Renal pelvis (tissue), 4 donors: ENCODE results near the gene REPIN1. TPM values are rescaled to one million over a fixed set of nuclear protein-coding genes. Genes with fewer than 3 reads are reported as not detected.

ENCODE experiments used
- DNase-seq: peaks from one replicate; pipeline ENCODE4 v3.0.0-alpha.2; 2013
- polyA plus RNA-seq, 3 donors: library from polyadenylated mRNA; unstranded; fragments of 120-200 nt; gene quantifications; one replicate each; pipeline ENCODE4 v1.2.1, GENCODE V29; 2013; ENCODE audit not compliant: insufficient read length in 3 of 3

Gene REPIN1
- polyA plus RNA-seq, 3 donors: 97.8 to 123 (median 119) TPM

DNA sequence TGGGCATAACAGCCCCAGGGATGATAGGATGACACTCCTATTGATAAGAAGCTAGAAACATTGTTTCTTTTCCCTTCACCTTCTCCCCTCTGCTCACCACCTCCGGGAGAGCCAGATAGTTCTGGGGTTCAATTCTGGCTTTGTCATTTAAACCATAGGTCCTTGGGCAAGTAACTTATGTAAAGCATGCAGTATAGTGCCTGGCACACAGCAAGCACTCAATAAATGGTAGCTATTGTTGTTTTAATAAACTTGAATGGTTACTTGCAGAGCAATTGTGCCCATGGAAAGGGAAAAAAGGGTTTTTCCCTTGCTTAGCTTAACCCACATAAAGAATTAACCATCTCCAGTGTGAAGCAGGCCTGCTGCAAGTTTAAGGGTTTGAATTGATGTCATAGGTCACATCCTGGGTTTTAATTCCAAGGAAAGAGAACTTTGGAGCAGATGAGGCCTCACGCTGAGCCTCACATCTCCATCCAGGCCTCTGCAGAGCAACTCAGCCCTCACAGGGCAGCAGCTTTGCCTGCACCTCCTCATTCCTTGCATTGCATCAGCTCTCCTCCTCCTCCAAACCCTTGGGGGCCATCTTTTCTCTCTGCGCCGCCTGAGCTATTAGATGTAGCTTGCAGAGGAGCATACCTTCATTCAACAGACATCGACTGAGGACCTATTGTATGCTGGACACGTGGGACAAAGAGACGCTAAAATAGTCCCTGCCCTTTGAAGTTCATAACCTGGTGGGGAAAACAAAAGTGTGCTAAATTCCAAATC lies 33.4 kb downstream of the REPIN1 start:
- DNase-seq: no peak

DNA sequence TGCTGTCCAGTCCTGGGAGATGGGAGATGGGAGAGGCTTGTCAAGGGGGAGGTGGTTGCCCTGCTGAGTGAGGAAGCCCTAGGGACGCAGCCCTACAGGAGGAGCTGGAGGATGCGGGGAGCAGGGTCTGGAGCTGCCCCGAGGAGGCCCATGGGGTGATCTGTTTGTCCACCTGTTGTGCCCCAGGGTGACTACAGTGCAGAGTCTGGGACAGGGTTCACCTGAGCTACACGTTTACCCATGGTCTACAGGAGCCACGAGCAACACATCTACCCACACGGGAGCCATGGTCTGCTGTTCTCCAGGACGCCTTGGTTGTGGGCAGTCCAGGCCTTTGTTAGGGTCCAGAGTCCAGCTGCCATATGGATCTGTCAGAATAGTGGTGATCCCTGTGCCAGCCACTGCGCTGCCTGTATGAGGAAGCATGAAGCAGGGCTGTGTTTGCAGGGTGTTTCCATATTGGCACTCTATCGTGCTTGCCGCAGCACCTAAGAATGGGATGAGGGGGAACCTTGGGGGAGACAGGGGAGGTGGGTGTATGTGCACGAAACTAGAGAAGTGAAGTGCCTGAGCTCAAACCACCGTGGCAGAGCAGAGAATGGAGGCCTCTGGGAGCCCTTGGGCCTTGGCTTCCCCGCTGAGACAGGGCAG lies 34.2 kb downstream of the REPIN1 start:
- DNase-seq: no peak

DNA sequence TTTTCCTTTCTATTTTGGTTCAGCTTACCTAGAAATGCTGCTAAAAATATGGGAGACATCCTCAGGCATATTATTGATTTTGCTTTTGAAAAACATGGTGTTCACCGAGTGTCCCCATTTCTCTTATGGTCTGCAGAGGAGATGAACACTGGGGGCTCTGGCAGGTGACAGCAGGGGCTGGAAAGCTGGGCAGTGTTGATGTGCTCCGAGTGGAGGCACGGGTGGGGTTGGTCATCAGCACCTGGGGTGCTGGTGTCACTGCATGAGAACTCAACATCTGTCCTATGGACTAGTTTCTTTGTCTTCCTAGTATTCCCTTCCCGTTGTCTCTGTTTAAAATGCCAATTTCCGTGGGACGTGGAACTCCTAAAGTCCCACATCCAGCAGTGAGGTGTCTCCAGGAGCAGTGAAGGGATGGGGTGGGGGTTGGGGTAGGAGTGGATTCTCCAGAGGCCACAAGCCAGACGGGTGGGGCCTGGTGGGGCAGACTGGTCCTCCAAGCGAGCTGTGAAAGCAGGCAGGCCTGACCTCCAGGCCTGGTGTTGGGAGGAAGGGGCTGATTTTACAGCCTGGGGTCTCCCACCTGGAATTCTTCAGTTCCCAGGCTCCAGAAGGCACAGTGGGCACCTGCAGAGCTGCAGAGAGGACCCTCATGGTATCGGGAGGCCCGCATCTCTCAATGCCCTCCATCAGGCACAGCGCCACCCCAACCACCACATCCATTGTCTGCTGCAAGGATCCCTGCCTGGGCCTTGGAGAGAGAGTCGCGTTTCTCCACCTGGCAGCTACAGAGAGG lies 35.0 kb downstream of the REPIN1 start:
- no peak for DNase-seq

DNA sequence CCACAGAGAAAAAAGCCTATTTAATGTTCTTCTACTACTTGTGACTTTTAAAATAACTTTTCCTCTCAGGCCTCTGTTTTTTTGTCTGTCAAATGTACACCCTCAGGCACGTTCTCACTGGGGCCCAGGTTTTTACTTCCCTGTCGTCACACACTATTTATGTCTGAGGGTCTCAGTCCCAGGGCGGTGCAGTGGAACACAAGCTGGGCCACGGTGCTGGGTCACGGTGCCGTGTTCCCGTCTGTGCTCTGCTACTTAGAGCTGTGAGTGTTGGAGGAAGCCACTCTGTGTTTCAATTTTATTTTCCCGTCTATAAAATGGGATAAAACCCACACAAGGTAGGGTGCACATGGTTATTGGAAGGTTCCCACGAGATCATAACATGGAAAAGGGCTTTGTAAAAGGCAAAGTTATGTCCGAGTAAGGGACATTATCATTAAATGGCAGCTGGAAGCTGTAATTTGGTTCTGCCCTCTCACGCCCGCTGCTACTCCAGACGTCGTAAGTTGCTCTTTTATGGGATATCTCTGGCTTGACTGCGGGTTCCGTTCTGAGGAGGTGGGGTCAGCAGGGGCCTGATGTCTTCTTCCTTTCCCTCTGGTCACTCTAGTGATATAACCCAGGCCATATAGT lies 35.7 kb downstream of the REPIN1 start:
- no peak for DNase-seq

DNA sequence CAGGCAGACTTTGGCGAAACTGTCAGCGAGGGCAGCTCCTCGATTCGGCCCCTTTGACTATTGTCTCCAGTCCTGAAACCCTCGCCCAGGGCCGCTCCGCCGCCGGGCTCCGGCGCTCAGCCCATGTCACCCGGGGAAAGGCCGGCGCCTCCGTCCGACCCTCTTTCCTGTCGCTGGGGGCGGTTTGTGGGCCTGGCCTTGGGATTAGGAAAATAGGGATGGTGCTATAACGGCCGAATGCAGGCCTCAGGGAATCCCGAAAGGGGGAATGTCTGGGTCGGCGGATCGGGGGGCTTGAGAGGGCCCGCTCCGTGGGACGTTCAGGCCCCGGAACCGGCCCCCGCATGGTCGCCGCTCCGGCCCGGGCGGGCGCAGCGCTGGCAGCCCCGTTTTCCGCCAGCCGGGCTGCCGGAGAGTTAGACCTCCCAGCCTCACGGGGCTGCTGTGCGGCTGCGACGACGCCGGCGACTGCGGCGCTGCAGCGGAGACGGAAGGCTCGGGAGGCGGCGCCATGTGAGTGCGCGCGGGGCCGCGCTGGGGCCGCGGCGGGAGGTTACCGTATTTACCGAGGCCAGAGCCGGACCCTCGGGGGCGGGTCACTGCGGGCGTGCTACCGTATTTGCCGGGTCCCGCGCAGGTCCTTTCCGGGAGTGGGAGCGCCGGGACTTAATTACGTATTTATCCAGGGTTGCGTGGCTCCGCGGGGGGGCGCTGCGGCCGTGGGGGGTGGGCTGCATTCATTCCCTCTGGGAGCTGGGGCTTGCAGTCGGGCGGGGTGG lies 36.4 kb downstream of the REPIN1 start:
- DNase-seq: peak; percentile 86

DNA sequence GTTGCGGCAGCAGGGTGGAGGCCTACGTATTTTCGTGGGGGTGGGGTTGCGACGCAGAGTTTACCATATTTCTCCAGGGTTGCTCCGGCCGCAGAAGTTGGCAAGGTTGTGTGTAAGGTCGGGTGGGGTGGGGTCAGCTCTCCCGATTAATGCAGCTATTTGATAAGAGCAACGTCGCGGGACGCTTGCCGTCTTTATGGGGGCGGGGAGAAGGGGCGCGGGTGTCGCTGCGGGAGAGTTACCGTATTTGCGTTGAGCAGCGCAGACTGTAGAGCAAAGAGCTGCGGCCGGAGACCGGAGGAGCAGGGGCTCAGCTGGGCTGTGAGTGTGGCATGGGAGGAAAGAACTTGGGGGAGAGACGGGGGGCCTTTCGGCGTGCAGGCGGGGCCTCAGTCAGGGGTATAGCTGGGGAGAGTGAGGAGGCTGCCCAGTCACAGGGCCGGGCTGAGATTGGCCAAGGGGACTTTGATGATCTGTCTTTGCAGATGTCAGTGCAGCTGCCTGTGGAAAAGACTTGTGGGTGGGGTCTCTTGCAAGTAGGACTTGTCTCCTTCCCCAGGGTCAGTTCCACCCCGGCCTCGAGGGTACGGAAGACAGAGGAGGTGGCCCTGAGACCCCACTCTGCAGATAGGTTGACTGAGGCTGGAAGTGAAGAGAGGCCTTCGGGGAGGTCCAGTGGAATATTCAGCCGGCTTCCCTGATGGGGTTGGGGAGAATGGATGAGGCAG lies 37.1 kb downstream of the REPIN1 start:
- no peak for DNase-seq

DNA sequence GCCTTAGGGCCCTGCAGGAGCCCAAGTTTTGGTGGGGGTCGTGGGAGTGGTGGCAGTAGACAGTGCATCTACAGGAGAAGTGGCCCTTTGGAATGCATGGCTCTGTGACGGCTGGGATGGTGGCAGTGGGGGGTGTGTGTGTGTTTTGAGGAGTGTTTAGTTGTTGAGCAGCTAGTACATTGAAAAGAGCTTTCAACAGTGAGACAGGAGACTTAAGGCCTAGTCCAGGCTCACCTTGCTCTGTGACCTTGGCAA lies 37.6 kb downstream of the REPIN1 start:
- DNase-seq: no peak

DNA sequence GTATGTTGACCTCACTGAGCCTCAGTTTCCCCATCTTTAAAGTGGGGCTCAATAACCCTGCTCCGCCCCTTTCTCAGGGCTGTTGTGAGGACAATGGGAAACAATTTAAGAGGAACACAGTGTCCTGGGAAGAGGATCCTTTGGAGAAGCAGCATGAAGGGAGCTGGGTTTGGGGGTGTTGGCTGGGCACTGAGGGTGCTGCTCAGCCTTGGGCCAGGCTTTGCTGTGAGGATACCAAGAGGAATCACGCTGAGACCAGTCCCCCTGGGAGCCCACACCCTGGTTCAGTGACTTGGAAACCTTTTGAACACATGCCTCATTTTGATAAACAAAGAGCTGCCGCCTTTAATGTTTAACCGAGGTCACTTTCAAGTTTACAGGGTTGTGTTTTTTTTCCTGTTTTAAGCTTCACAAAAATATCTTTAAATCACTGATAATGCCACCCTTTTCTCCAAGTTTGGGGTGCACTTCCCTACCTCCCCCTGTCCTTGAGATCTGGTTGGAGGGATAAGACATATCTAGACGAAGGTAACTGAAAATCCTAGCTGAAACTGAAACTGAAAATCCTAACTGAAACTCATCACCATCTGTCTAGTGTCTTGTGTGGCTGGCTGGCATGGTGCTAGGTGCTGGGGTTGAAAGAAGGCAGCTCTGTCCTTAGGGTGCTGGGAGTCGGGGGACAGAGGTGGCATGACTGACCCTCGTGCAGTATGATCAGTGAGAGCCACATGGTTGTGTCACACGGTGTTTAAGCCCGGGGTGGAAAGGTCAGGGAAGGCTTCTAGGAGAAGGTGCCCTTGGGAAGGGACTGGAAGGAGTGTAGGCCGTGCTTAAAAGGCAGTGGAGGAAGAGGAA lies 38.2 kb downstream of the REPIN1 start:
- no peak for DNase-seq

DNA sequence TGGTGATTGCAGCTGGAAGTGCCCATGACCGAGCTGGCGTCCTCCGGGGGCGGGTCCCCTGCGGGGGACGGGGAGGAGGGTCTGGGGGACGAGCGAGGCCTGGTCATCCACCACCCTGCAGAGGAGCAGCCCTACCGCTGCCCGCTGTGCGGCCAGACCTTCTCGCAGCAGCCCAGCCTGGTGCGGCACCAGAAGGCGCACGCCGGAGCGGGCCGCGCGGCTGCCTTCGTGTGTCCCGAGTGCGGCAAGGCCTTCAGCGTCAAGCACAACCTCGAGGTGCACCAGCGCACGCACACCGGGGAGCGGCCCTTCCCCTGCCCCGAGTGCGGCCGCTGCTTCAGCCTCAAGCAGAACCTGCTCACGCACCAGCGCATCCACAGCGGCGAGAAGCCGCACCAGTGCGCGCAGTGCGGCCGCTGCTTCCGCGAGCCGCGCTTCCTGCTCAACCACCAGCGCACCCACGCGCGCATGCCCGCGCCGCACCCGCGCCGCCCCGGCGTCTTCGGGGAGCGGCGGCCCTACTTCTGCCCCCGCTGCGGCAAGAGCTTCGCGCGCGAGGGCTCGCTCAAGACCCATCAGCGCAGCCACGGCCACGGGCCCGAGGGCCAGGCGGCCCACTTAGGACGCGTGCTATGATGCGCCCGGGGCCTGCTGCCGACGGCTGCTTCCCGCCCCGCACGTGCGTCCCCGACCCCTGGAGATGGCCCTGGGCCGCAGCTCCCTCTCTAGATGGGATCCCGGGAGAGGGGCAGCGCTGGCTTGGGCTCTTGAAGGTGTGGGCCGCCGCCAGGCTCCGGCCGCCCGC lies 39.2 kb downstream of the REPIN1 start:
- no peak for DNase-seq

DNA sequence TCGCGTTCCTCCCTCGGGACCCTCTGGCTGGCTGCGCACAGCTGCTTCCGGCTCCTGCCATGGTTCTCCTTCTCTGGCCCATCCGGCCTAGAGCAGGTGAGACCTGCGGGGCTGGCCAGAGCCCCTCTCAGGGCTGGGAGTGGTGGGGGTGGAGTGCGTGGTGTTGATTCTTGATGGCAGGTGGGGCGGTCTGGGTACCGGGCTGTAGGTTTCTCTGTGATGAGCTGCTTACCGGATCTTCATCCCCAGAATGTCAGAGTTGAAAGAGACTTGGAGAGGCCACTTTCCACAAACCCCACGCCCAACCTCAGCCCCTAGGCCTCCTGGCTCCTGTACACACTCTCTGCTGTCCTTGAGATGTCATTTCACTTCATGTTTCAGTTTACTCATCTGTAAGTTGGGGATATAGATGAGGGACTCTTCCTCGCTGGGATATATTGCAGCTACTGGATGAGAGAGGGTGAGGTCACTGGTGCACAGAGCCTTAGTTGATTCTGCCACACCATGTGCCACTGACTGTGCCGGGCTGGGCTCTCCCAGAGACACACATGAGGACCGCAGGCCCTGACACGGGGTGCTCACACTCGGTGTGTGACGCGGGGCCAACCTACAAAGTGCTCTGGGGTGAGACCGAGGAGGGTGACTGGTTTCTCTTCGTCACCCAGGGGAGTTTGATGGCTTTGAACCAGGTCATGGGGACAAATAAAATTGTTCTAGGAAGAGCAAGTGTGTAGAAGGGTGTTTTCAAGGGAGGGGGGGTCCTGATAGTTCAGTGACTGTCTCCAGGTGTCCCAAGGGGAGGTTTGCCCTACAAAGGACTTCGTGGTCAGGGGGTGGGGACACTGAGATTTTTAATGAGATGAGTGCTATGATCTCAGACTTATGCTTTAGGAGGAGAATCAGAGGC lies 40.0 kb downstream of the REPIN1 start:
- DNase-seq: no peak

DNA sequence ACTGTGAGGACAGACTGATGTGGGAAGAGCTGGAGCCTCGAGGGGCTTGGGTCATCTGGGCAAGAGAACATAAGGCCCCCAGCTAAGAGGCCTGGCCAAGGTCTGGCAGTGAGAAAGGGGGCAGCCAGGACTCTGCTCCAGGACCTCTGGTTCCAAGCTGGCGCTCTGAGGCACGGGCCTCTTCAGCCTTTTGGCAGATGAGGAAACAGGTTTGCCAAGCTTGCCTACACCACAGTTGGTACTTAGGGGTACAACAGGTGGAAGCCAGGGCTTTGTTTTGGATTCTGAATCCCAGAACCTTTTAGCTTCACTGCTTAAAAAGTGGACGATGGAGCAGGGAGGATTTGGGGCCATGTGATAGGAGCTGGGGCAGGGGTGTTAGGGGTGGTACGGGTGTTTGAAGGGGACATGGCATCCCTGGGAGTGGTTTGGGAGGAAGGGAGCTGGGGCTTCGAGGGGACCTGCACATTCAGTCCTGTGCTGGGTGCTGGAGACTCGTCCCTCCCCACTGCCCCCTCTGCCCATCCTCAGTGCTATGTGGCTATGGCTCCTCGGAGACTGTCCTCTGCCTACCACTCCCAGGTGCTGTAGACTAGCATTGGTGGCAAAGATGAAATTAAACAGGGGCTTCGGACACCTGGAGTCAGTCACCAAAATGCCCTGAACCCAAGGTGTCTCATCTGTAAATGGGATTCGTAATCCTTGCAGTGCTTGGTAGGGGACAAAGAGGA lies 40.8 kb downstream of the REPIN1 start:
- DNase-seq: no peak

DNA sequence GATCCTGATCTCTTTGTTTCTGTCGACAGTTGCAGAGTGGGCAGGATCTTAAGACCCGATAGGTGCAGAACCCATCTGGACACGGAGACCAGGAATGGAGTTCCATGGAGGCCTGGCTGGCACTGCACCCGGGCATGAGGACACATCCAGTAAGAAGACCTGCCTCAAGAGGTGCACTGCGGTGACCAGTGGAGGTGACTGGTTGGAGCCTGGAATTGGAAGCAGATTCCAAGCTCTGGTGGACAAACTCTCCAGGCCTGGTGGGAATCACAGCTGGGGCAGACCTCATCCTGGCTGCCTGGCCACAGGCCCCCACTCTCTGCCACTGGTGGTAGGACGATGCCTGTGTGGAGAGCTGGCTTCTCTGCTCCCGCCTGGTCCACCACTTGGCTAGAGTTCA lies 41.5 kb downstream of the REPIN1 start:
- DNase-seq: no peak

DNA sequence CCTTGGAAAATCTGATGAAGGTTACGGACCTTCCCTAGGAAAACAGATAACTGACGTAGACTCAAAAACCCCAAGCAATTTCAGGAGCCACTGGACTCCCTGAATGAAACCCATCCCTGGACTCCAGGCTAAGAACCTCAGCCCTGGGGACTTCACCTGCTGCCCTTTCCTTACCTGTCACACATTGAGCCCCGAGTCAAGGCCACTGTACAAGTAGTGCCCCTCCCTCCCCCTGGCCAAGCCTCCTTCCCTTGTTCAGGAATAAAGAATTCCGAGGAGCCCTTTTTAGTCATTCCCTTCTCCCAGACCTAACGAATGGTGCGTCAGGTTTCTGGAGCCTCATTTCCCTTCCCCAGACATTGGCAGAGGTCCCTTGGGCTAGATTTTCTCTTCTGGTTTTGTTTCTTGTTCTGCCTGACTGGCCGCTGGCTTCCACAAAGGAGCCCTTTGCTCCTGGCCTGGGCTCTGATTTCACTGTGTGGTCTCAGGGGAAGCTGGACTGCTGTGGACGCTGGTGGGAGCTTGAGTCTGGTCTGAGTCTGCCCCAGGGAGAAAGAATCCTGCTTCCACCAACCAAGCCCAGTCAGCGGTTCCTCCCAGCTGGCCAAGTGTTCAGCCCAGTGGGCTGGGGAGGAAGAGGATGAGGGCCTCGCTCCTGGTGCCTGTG lies 42.2 kb downstream of the REPIN1 start:
- DNase-seq: no peak

DNA sequence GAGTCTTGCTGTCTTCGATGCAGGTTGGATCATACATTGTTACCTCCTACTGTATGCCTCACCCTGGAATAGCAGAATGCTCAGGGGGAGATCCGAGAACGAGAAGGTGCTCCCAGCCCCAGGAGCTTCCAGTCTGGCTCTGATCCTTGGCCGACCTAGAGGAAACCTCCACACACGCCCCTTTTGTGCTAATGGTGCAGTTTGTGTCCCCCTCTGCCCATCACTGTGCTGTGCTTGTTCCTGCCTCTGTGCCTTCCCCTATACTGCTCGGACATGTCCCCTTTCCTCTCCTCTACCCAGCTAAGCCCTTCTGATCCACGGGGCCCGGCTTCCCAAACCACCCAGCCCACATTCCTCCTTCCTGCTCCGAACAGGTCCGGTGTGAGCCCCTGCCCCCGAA lies 43.0 kb downstream of the REPIN1 start:
- DNase-seq: no peak

DNA sequence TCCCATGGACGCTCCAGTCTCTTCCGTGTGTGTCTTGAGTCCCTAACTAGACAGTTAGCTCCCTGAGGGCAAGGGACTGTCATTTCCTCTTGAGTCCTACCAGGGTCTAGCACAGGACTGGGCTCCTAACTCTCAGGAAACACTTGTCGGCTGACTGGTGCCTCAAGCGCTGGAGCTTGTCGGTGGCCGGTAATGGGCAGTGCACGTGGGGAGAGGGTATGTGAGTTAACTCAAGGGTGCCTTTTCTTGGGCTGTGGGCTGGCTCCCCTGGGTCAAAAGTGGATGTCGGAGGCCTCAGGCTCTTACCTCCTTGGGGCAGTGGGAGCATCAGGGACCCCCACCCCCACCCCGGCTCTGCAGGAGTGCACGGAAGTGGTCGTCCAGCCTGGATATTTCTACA lies 43.4 kb downstream of the REPIN1 start:
- no peak for DNase-seq

DNA sequence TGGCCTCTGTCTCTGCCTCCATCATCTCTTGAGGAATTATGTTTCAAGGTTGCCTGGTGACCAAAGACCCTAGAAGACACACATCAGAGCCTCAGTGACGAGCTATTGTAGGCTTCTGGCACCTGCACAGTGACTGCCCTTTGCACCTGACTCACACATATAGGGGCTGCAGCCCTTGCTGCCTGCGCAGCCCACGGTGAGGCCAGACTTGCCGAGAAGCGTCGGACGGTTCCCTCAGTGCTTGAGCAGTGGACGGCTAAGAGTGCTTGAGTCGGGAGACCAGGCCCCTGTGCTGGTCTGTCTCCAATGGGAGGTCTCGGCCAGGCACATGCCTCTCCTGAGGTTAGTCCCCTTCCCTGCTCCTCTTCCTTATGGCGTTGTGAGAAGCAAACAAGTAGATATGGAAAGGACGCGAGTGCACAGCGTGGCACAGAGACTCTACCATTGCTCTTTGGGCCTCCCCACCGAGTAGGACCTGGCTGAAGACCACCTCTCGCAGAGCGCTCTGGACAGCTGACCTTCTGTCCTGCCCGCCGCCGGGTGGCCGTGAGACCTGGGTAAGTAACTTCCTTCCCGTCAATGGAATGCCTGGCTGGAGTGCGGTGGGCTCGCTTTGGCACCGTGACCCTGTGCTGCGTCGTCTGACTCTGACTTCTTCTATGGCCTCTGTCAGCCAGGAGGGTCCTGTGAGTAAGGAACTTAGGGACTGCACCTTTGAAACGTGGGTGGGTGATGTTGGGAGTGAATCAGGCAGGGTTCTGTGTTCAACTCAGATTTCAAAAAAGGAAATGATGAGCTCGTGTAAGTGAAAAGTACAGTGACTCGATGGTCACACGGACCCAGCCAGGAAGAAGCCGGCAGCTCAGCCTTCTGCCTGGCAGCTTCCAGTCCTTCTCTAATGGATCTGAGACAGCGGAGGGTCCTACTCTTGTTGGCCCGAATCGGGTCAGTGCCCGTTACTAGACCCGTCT lies 44.2 kb downstream of the REPIN1 start:
- DNase-seq: no peak
